Heart left ventricle (tissue), 13 donors: ENCODE measurements around the gene CEP20.

Source experiments
- POLR2A ChIP-seq, 2 donors: fragments of 450-650 bp; IDR thresholded peaks; one replicate each; pipeline ENCODE4 v1.6.1; 2017; ENCODE audit warnings: antibody characterized with exemption in 2 of 2, mild to moderate bottlenecking in 2 of 2, moderate library complexity in 2 of 2
- TF ChIP-seq, protein P1 (sequence below), 12 donors: fragments of 200-600 bp; sonication (generic) in 4 of 12; IDR thresholded peaks; one replicate each; pipeline versions ENCODE4 v1.5.0 to v1.8.0; 2018 to 2022; ENCODE audit warnings: antibody characterized with exemption in 12 of 12, mild to moderate bottlenecking in 5 of 12
- donor health status: ischemic (EF 13 %, LVEDD 7.1; RV severe dilation, severe dysfunction).
- donor health status: DM: no; HTN: yes; CAD: no.
- donor health status: DM: no; HTN: no; CAD: no.
- donor health status: ischemic (EF 25% LVEDD 6.9; RV normal size, moderate dysfunction).
- donor health status: ischemic (EF 25% LVEDD 5.7; RV mildly dilated, moderate dysfunction).
- donor health status: ischemic (EF 35%, LVEDD 5.7; RV mildly dilated, moderate dysfunction).
- donor health status: nonischemic (EF 11% LVEDD 7.7; RV severe dilation, severe dysfunction).
- donor health status: DM: yes; HTN: yes; CAD: no.
- donor health status: PGD.
- donor health status: ischemic (EF 29% LVEDD 5.4; RV normal size, mild dysfunction).
- donor health status: nonischemic (EF 23%, LVEDD 6.1; RV moderate dilation, normal function).

GRCh38 chr16:15830832-15831451 is 57.5 kb downstream of the CEP20 start:
- TF ChIP-seq, protein P1, sequence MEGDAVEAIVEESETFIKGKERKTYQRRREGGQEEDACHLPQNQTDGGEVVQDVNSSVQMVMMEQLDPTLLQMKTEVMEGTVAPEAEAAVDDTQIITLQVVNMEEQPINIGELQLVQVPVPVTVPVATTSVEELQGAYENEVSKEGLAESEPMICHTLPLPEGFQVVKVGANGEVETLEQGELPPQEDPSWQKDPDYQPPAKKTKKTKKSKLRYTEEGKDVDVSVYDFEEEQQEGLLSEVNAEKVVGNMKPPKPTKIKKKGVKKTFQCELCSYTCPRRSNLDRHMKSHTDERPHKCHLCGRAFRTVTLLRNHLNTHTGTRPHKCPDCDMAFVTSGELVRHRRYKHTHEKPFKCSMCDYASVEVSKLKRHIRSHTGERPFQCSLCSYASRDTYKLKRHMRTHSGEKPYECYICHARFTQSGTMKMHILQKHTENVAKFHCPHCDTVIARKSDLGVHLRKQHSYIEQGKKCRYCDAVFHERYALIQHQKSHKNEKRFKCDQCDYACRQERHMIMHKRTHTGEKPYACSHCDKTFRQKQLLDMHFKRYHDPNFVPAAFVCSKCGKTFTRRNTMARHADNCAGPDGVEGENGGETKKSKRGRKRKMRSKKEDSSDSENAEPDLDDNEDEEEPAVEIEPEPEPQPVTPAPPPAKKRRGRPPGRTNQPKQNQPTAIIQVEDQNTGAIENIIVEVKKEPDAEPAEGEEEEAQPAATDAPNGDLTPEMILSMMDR (IDR thresholded peaks at IDR 0.05): no peak
- no peak for TF ChIP-seq POLR2A (IDR thresholded peaks at IDR 0.05)
